HG03108 (cell line): Measurements from ENCODE around the gene PRDX5.

Experiments used
- ATAC-seq: cut with Tn5 transposase; IDR thresholded peaks from one replicate; pipeline ENCODE4 v1.9.1; 2021; ENCODE audit warnings: moderate library complexity; ENCODE audit not compliant: unreplicated experiment

PRDX5 gene

DNA sequence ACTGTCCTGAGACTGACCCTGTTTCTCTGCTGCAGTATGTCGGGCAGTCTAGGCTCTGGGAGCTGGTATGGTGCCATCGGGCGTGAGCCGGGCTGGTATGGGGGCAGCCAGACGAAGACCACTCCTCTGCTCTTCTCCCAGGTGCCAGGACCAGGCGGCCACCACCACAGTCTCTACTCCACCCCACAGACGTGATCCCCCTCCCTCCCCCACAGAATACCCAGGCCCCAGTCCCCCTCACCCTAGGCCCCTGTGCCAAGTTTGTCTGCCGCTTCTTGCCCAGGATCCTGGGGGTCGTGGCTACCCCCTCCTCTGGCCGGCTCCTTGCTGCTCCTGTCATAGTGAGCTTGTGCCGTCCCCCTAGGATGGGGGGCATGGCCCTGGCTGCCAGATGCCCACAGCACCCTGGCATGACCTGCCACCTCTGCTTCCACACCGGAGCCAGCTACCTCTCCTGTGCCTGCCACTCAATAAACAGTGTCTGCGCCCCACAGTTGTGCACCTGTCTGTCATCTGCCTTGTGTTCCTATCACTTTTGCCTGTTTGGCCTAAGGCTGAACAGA lies 28.8 kb upstream of the PRDX5 start:
- no peak for ATAC-seq

DNA sequence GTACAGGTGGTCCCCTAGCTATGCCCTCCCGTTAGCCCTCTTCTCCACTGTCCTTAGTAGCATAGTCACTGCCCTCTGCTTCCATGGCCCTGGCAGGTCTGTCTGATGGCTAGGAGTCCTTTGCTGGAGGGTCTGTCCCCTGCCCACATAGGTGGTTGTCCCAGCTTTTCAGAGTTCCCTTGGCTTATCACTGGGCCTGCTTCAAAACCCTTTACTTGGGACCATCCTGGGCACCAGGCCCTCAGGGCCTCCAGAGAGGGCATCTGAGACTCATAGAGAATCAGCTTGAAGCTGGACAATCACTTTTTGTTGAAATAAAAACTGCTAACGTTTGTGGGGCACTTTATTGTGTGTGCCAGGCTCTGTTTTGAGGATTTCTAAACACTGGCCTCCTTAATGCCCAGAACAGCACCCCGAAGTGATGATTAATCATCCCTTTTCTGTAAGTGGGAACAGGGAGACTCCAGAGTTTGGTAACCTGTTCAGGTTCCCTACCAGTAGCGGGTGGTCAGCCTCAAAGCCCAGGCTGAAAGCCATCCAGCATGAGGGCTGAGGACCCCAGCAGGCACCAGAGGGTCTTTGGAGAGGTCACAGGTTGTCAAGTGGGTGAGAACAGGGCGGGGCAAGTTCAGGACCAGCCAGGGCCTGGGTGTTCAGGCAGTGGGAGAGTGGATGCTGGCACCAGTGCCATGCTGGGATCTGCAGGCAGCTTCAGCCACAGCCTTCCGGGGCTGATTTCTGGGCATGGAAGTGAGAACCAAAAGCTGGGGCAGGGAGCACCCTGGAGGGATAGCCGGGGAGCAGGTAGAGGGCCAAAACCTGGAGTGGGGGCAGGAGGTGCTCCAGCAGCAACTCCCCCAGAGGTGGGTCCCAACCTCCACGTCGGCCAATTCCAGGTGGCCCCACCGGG lies 27.3 kb upstream of the PRDX5 start:
- ATAC-seq, result no peak

DNA sequence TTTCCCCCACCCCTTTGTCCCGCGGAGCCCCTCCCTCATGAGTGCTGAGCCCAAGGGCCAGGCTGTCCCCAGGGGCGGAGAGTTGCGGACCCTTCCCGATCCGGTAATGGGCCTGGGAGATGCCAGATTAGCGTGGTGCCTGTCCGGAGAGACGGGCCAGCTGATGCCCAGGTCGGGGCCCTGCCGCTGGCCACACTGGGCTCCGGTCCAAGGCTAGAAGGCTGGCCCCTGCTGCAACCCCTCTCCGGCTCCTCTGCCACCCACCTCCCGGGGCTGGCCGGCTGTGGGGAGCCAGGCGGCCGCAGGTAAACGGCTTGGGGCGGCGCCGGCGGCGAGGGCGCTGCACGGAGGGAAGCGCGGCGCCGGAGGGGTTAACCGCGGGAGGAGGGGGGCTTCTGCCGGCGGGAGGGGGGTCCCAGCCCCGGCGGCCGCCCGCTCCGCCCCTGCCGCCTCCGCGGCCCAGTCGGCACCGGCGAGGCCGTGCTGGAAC lies 26.6 kb upstream of the PRDX5 start, which contains the start of gene KCNK4:
KCNK4 (plus strand) TSS at position 41 of the 490 bp plus-strand sequence. CDS start 1,717 bp downstream, outside the sequence.
- no peak for ATAC-seq

DNA sequence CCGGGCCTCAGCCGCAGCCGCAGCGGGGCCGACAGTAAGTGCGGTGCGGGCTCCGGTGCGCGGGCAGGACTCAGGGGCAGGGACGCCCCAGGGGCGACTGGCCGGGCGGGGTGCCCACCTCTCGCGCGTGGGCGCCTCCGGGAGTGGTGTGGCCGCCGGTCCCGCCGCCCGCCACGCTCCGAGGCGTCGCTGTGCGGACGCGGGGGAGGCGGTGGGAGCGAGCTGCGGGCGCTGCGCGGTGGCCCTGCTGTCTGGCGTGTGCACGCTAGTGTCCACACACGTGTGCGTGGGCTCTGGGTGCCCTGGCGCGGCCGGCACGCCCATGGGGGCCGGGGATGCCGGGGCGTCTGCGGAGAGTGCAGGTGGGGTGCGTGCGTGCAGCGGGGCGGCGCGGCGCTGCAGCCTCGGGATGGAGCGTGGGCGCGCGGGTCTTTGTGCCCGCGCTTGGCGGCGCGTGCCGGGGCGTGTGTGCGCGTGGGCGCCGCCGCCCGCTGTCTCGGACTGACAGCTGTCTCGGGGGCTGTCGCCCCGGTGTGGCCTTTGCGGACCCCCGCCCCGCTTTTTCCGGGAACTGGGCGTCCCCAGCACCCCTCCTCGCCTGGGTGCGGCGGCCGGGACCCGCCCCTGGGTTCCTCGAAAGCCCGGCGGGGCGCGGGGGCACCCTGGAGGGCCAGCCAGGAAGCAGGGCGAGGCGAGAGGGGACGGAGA lies 26.0 kb upstream of the PRDX5 start:
- no peak for ATAC-seq

DNA sequence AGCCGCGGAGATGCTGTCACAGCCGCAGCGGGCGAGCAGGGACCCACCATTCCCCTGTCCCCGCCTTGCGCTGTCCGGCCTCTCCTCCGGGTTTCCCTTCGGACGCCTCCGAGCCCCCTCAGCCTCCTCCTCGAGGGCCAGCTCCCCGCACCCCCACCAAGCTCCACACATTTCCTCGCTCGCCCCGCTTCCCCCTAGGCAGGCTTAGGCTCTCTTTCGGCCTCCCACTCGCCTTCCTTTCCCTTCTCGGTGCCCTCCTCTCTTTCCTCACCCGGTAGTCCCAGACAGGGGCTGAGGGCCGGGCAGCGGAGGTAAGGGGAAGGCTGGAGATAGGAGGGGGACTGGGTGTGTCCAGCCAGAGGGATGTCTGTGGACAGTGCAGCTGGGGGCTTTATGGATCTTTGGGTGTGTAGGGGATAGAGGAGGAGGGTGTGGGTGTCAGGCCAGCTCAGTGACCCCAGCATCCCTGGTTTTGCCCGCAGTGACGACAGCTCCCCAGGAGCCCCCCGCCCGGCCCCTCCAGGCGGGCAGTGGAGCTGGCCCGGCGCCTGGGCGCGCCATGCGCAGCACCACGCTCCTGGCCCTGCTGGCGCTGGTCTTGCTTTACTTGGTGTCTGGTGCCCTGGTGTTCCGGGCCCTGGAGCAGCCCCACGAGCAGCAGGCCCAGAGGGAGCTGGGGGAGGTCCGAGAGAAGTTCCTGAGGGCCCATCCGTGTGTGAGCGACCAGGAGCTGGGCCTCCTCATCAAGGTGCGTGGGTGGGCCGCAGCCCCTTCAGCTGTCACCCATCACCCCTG lies 25.3 kb upstream of the PRDX5 start:
- no peak for ATAC-seq

DNA sequence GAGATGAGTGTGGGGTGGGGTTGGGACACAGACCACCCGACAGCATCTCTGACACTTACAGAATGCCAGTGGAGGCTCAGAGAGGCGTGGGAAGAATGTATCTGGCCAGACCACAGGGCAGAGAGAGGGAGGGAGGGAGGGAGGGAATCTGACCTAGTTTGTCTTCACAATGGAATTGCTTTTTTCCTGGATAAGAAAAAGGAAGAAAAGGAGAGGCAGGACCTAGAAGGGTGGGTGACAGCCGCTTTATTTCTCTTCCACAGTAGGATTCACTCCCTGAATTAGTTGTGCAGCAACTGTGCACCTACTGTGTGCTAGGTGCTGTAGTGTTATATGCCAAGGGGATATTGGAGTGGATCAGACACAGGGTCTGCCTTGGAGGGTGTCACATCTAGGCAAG lies 23.1 kb upstream of the PRDX5 start:
- no peak for ATAC-seq

DNA sequence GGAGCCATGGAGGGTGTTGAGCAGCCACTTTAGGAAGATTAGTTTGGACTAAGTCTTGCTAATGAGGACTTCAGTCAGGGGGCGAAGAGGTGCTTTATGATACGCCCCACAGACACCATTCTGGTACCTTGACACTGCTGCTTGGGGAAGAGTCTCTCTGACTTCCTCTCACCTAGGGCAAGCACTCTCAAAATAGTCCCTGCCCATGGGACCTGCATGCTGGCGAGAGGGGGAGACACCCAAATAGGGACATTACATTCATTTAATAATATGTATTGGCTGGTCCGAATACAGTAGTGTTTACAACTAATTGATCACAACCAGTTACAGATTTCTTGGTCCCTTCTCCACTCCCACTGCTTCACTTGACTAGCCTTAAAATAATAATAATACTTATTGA lies 22.2 kb upstream of the PRDX5 start:
- no peak for ATAC-seq

DNA sequence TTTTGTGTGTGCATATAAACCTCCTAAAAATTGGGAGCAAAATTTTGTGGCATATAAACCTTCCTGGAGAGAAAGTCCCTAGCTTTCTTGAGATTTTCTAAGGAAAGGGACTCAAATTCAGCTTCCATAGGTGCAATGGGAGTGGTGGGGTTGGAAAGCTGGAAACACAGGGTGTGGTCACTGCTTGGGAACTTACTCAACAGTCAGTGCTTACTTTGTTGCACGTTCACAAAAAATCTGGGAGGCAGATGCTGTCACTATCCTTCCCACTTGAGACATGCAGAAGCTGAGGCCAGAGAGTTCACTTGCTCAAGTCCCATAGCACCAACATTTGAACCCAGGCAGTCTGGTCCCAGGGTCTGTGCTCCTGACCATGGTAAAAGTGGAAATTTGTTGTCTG lies 21.7 kb upstream of the PRDX5 start:
- no peak for ATAC-seq

DNA sequence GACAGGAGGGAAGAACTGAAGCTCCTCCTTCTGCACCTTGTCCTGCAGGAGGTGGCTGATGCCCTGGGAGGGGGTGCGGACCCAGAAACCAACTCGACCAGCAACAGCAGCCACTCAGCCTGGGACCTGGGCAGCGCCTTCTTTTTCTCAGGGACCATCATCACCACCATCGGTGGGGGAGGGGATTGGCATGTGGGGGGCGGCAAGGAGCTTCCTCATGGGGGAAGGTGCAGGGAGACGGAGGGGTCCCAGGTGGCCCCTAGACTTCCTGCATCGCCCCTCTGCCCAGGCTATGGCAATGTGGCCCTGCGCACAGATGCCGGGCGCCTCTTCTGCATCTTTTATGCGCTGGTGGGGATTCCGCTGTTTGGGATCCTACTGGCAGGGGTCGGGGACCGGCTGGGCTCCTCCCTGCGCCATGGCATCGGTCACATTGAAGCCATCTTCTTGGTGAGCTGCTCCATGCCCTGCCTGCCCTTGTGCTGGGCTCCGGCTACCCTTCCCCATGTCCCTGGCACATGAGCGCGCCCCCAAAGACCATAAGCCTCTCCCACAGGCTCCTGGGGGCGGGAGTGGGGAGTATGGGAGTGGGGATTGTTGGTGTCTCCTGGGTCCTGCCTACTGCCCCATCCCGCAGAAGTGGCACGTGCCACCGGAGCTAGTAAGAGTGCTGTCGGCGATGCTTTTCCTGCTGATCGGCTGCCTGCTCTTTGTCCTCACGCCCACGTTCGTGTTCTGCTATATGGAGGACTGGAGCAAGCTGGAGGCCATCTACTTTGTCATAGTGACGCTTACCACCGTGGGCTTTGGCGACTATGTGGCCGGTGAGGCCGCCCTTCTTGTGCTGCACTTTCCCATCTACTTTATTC lies 20.9 kb upstream of the PRDX5 start:
- ATAC-seq, result no peak

DNA sequence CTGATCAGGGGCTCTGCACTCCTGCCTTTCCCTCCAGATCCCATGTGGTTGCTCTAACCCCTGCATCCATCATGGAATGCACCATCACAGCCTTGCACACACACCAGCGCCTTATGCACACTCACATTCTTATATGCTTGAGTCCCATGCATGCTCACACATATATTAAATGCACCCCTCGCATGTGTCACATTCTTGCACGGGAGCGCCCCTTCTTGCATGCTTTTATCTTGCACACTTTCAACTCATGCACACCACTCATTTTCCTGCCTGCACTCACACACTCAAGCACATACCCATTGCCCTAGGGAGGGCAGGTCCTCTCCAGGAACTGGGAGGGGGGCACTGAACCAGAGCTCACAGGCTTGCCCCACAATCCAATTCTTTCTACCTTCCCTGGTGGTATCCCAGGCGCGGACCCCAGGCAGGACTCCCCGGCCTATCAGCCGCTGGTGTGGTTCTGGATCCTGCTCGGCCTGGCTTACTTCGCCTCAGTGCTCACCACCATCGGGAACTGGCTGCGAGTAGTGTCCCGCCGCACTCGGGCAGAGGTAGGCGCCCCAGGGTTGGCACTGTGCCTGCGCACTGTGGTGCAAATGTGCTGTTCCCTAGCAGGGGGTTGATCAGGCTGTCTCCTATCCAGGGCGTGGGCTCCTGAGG lies 20.1 kb upstream of the PRDX5 start:
- ATAC-seq, result no peak

DNA sequence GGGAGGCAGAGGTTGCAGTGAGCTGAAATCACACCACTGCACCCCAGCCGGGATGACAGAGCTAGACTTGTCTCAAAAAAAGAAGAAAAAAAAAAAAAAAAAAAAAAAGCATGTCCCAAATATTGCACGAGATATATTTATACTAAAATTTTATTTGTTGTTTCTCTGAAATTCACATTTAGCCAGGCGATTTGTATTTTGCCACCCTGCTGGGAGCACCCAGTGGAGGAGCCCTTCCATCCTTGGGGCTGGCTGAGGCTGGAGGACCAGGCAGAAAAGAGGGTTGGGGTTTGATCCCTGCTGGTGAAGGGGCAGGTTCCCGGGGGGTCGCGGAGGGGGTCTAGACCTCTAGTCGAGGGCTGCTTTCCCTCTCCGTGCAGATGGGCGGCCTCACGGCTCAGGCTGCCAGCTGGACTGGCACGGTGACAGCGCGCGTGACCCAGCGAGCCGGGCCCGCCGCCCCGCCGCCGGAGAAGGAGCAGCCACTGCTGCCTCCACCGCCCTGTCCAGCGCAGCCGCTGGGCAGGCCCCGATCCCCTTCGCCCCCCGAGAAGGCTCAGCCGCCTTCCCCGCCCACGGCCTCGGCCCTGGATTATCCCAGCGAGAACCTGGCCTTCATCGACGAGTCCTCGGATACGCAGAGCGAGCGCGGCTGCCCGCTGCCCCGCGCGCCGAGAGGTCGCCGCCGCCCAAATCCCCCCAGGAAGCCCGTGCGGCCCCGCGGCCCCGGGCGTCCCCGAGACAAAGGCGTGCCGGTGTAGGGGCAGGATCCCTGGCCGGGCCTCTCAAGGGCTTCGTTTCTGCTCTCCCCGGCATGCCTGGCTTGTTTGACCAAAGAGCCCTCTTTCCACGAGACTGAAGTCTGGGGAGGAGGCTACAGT lies 18.7 kb upstream of the PRDX5 start:
- no peak for ATAC-seq

DNA sequence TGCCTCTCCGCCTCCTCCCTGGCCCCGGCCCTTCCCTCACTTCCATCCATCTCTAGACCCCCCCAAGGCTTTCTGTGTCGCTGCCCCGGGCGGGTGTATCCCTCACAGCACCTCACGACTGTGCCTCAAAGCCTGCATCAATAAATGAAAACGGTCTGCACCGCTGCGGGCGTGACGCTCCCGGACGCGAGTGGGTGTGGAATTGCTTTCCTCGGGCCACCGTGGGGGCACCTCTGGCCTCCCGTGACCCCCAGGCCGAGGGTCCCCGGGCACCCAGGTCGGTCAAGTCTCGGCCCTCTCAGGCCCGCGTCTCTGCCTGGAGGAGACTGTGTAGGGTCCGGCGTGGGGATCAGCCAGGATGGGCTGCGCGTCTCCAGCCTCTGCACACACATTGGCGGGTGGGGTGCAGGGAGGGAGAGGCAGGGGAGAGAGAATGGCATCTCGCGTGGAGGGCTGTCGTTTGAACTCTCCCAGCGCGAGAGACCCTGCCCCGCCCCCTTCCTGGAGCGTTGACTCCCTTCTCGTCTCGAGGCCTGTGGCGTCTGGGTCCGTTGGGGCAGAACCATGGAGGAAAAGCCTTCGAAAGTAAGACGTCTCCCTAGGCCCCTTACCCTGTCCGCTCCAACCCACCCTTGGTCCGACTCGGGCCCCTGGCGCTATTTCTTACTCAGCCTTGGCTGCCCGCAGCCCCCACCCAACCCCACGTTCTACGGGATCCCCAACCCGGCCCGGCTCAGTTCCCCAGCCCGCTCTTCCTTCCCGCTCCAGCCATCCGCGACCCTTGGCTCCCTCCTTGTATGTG lies 17.9 kb upstream of the PRDX5 start, which contains the start of gene CATSPERZ:
CATSPERZ (plus strand) TSS at position 512 of the 802 bp plus-strand sequence; CDS start at position 565, 53 bp downstream.
- ATAC-seq, result no peak

DNA sequence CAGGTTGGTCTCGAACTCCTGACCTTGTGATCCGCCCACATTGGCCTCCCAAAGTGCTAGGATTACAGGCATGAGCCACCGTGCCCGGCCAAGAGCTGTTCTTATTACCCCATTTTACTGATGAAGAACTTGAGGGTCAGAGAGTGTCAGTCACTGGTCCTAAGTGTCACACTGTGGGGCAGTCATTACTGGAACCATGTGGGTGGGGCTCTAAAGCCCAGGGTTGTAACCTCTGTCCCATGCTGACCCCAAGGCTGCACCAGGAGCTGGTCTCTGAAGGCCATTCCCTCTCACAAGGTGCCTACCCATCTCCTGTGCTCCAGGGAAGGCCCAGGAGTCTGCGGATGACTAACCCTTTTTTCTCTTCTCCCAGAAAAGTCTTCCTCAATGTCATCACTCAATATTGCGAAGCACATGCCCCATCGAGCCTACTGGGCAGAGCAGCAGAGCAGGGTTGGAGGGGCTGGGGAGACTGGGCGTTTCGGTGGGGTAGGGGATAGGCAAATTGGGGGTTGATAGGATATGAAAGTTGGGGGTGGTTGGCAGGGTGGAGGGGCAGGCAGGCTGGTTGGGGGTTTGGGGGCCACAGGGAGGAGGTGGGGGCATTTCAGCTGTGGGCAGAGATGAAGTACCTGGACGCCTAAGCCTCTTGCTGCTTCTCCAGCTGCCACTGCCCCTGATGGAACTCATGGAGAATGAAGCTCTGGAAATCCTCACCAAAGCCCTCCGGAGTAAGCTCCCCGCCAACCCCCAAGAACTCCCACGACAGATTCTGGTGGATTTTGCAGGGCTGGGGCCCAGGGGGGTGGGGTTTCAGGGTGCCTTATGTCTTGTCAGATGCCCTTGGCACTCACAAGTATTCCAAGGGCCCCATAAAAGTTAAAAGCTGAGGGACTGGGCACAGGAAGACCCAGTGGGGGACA lies 14.6 kb upstream of the PRDX5 start:
- no peak for ATAC-seq

DNA sequence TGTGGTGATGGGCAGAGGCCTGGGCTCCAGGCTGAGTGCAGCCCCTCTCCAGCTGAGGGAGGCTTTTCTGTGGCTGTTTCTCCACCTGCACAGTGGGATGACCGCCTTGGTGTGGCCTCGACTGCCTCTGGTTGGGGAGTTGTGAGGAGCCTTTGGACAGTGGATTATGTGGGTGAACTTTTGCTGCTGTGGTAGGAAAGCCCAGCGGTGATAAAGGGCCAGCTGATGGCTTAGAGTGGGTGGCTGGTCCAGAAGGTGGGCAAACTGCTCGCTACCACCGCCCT lies 13.9 kb upstream of the PRDX5 start:
- no peak for ATAC-seq

DNA sequence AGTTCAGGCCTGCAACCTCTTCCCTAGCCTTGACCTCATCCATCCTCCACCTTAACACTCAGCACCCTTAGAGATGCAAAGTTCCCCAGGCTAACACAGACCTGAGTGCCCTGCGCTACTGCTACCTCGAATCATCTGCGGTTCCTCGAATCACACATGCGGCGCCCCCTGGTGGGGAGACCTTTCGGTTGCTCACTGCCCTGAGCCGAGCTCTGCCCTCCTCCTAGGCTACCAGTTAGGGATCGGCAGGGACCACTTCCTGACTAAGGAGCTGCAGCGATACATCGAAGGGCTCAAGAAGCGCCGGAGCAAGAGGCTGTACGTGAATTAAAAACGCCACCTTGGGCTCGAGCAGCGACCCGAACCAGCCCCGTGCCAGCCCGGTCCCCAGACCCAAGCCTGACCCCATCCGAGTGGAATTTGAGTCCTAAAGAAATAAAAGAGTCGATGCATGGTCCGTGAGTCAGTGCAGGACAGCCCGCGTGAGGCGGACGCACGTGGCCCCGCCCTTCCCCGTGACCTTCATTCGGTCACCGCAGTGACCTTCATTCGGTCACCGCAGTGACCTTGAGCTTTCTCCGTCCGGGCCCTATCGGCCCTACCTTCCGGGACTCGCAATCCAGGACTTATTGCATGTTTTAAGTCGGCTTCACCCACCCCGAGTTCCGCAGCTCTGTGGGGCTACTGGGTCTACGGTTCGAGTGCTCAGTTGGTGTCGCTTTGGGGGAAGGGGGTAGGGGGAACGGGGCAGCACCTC lies 13.4 kb upstream of the PRDX5 start:
- ATAC-seq, result peak; percentile 30
